GM12878 (cell line): ENCODE data around the gene CHRNE. TPM values are rescaled to one million over a fixed set of nuclear protein-coding genes. Genes with fewer than 3 reads are reported as not detected.

Source experiments
- ATAC-seq: fragments of 200-7000 bp; cut with Tn5 transposase; 3 replicates; pipeline ENCODE4 v1.9.1; 2020; ENCODE audit warnings: mild to moderate bottlenecking, moderate library complexity
- BruUV-seq: library from RNA; stranded (reverse); fragments of 400-500 nt; replicated peaks from 2 replicates; lab custom pipeline; 2021; lab: Mats Ljungman, UMichigan
- CTCF ChIA-PET: fragments of 300-600 bp; sonication (Branson Sonifier 250); formaldehyde crosslinking; extraction: SDS; loops from one replicate; lab custom pipeline; 2021; ENCODE audit warnings: inconsistent platforms; lab: Yijun Ruan, JAX
- POLR2A ChIA-PET: fragments of 350-600 bp; formaldehyde crosslinking; extraction: SDS; loops from one replicate; lab custom pipeline; 2021; ENCODE audit warnings: inconsistent platforms; lab: Charles Lee
- RAD21 ChIA-PET: fragments of 300-600 bp; sonication (Branson Sonifier 250); formaldehyde crosslinking; loops from one replicate; lab custom pipeline; 2023; ENCODE audit warnings: antibody characterized with exemption; ENCODE audit not compliant: unreplicated experiment; lab: Charles Lee
- SMC1A ChIA-PET: fragments of 300-600 bp; sonication (Branson Sonifier 250); formaldehyde crosslinking; loops from one replicate; lab custom pipeline; 2023; ENCODE audit not compliant: unreplicated experiment, uncharacterized antibody; lab: Charles Lee
- DNase-seq: peaks from one replicate; pipeline ENCODE4 v3.0.0-alpha.2; 2011; ENCODE audit warnings: low read depth, low spot score
- FAIRE-seq: peaks from 3 replicates; lab custom pipeline; 2011; peaks lifted over from hg19 to GRCh38; lab: Jason Lieb, UNC
- H2AFZ ChIP-seq: 2 replicates; pipeline ENCODE4 v1.6.0; 2011; ENCODE audit warnings: low read depth, low read length, control low read depth; ENCODE audit not compliant: control insufficient read depth
- H3K27ac ChIP-seq: 2 replicates; pipeline ENCODE4 v1.5.1; 2011; ENCODE audit warnings: control low read depth; ENCODE audit not compliant: control insufficient read depth, insufficient read depth
- H3K27me3 ChIP-seq, 2 experiments: replicated peaks in 1 of 2; 2 replicates each; pipeline versions ENCODE4 v1.6.0 to v1.6.1; 2011; ENCODE audit warnings: low read length in 1 of 2; ENCODE audit not compliant: control insufficient read depth in 2 of 2, insufficient read depth in 2 of 2
- H3K36me3 ChIP-seq, 2 experiments: 2 replicates each; pipeline ENCODE4 v1.5.1; 2011; ENCODE audit warnings: low read length in 1 of 2; ENCODE audit not compliant: control insufficient read depth in 2 of 2, insufficient read depth in 2 of 2
- H3K4me1 ChIP-seq: 2 replicates; pipeline ENCODE4 v1.6.1; 2011; ENCODE audit warnings: mild to moderate bottlenecking, low read length, moderate library complexity, mixed read lengths; ENCODE audit not compliant: control insufficient read depth, insufficient read depth
- H3K4me2 ChIP-seq: 2 replicates; pipeline ENCODE4 v1.6.0; 2011; ENCODE audit warnings: control low read depth; ENCODE audit not compliant: control insufficient read depth, insufficient read depth
- H3K4me3 ChIP-seq: fragments of 200-600 bp; sonication (generic); 2 replicates; pipeline ENCODE4 v1.5.1; 2016
- H3K79me2 ChIP-seq: 2 replicates; pipeline ENCODE4 v1.6.0; 2011; ENCODE audit warnings: low read length; ENCODE audit not compliant: control insufficient read depth, insufficient read depth
- H3K9ac ChIP-seq: 2 replicates; pipeline ENCODE4 v1.8.0; 2011; ENCODE audit warnings: low read length, control low read depth, mixed read lengths; ENCODE audit not compliant: control insufficient read depth, insufficient read depth
- H3K9me3 ChIP-seq: replicated peaks from 3 replicates; pipeline ENCODE4 v1.5.1; 2011; ENCODE audit warnings: mild to moderate bottlenecking, low read length; ENCODE audit not compliant: control insufficient read depth, insufficient read depth
- H4K20me1 ChIP-seq: 2 replicates; pipeline ENCODE4 v1.6.0; 2011; ENCODE audit not compliant: control insufficient read depth, insufficient read depth
- BHLHE40 ChIP-seq, 2 experiments: fragments of 450-650 bp in 1 of 2; IDR thresholded peaks; 2 replicates each; pipeline ENCODE4 v1.6.1; 2011 to 2017; ENCODE audit warnings: low read depth in 2 of 2, borderline replicate concordance in 1 of 2, improper control_type of control experiment in 1 of 2, low read length in 1 of 2, mild to moderate bottlenecking in 1 of 2
- CBX3 ChIP-seq: fragments of 200-600 bp; sonication (generic); IDR thresholded peaks from 2 replicates; pipeline ENCODE4 v1.6.1; 2016; ENCODE audit warnings: low read depth, borderline replicate concordance
- CEBPZ ChIP-seq: fragments of 150-350 bp; IDR thresholded peaks from 2 replicates; pipeline ENCODE4 v1.6.1; 2016; ENCODE audit warnings: low read depth, low read length
- E4F1 ChIP-seq: fragments of 450-650 bp; IDR thresholded peaks from 2 replicates; pipeline ENCODE4 v1.6.1; 2018; ENCODE audit warnings: borderline replicate concordance, mild to moderate bottlenecking; ENCODE audit not compliant: partially characterized antibody
- EED ChIP-seq: sonication (generic); IDR thresholded peaks from 2 replicates; pipeline ENCODE4 v1.6.1; 2016; ENCODE audit warnings: antibody characterized with exemption, low read depth
- MEF2A ChIP-seq: IDR thresholded peaks from 2 replicates; pipeline ENCODE4 v1.6.1; 2011; ENCODE audit warnings: low read depth, mild to moderate bottlenecking, low read length, moderate library complexity; ENCODE audit not compliant: insufficient read depth
- MEF2B ChIP-seq: fragments of 450-650 bp; IDR thresholded peaks from 2 replicates; pipeline ENCODE4 v1.6.1; 2018; ENCODE audit warnings: mild to moderate bottlenecking, moderate library complexity; ENCODE audit not compliant: partially characterized antibody, poor library complexity, severe bottlenecking
- POLR2AphosphoS5 ChIP-seq: IDR thresholded peaks from 2 replicates; pipeline ENCODE4 v1.6.1; 2011; ENCODE audit warnings: mild to moderate bottlenecking, low read length, inconsistent platforms
- SMARCA5 ChIP-seq: fragments of 450-650 bp; IDR thresholded peaks from 2 replicates; pipeline ENCODE4 v1.6.1; 2017; ENCODE audit warnings: mild to moderate bottlenecking
- YY1 ChIP-seq: IDR thresholded peaks from 2 replicates; pipeline ENCODE4 v1.6.1; 2011; ENCODE audit warnings: low read depth, mild to moderate bottlenecking, low read length
- WGBS: methylation state at CpG from one replicate; pipeline ENCODE4 v1.1.6; 2016; ENCODE audit warnings: low lambda C conversion rate; ENCODE audit not compliant: insufficient replicate concordance, insufficient coverage; ENCODE audit errors: missing lambda C conversion rate; 5-methylcytosine and 5-hydroxymethylcytosine counted together
- in situ Hi-C: fragments of 300-500 bp; cut with MboI; formaldehyde crosslinking; loops from 9 replicates; pipeline ENCODE4 v1.14.3; 2018; ENCODE audit warnings: mixed read lengths
- intact Hi-C: fragments of 100-400 bp; cut with micrococcal nuclease; formaldehyde crosslinking; loops from one replicate; pipeline ENCODE4 v1.14.2; 2022; ENCODE audit not compliant: unreplicated experiment
- polyA plus RNA-seq, 11 experiments: library from polyadenylated mRNA; depleted of rRNA in 4 of 11; unstranded in 6 of 11; stranded (reverse) in 5 of 11; fragments of >200 nt; fragmentation: Nextera tagmentation in 4 of 11; fragmentation: Illumina TruSeq in 1 of 11; extraction: Ambion mirVana in 4 of 11; extraction: Trizol in 1 of 11; gene quantifications; 1 replicate in 1 of 11; 2 replicates in 10 of 11; pipeline versions ENCODE4 v1.2.1 to v1.2.3, GENCODE V29; 2011 to 2016; ENCODE audit warnings: inconsistent platforms in 2 of 11, missing spikeins in 2 of 11, low read depth in 1 of 11
- total RNA-seq, 4 experiments: library from RNA; depleted of rRNA in 3 of 4; stranded (reverse); fragments of >200 nt in 3 of 4; fragmentation: Illumina TruSeq in 1 of 4; extraction: Trizol in 1 of 4; gene quantifications; 2 replicates each; pipeline versions ENCODE4 v1.2.1 to v1.2.3, GENCODE V29; 2013 to 2021
- TF ChIP-seq, protein P1 (sequence below): fragments of 450-650 bp; IDR thresholded peaks from 2 replicates; pipeline ENCODE4 v1.6.1; 2016; ENCODE audit warnings: mild to moderate bottlenecking
- TF ChIP-seq, protein P2 (sequence below): IDR thresholded peaks from 2 replicates; pipeline ENCODE4 v1.6.1; 2012; ENCODE audit warnings: low read depth, low read length, improper control_type of control experiment

Gene CHRNE
- total and polyA plus RNA-seq, 10 of the 15 experiments (the other 5 are each of a cell fraction or from before 2014, with no cell fraction given) = 0.05 to 0.11 (median 0.08) TPM; not detected in 6

DNA sequence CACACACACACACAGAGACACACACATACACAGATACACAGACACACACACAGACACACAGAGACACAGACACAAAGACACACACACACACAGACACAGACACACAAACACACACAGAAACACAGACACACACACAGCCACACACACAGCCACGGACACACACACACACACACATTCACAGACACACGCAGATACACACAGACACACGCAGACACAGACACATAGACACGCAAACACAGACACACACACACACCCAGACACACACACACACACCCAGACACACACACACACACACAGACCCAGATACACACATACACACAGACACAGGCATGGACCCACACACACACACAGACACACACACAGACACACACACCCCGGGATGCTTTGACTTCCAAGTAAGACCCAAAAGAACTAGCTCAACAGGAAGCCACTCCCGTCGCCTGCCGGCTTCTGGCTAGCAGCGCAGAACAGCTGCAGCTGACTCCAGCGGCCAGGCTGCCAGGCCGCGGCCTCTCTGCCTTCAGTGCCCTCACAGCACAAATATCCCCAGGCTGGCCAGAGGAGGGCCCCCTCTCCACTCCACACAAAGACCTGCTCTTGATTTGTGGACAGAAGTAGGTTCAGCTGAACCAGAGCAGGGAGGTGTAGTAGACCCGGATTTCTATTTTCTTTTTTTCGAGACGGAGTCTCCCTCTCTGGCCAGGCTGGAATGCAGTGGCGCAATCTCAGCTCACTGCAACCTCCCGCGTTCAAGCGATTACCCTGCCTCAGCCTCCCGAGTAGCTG, 6.0 kb upstream of the CHRNE start:
- Histone ChIP-seq H3K9ac (no peak overlapping the region), H3K27me3 (no peaks in the 10 kb centered on the region; a peak in 1 of 4 replicates), H3K36me3 (no peaks in the 10 kb centered on the region), H4K20me1 (no peaks in the 10 kb centered on the region), H2AFZ (peak overlapping the region; percentile 68), H3K4me3 (no peak overlapping the region), H3K27ac (no peak overlapping the region), H3K4me1 (peaks cover 4% of the 10 kb centered on the region), H3K79me2 (no peaks in the 10 kb centered on the region), H3K9me3 (no peaks in the 10 kb centered on the region), H3K4me2 (no peak overlapping the region)
- BruUV-seq = no TSS peak
- SMC1A ChIA-PET = interaction anchor here (0.7 to 3.2 kb wide), 15 partner anchors 9 to 176 kb away, joined by 3 to 20 read pairs (median 4); partner anchors contain the start of genes C17orf107, PFN1, RNF167 and SLC25A11
- RAD21 ChIA-PET = interaction anchor here (0.6 to 2.2 kb wide), 13 partner anchors 11 to 163 kb away, joined by 3 to 28 read pairs (median 4); partner anchors contain the start of genes CAMTA2, PFN1, RNF167 and SLC25A11
- 37% methylated on average over 20 of the region's 20 CpGs for WGBS
- intact Hi-C loops = loop anchor here (1.0 kb wide), 2 partner anchors 58 to 153 kb away; partner anchors contain the start of gene SPAG7
- DNase-seq (peak; percentile 31), ATAC-seq (peak; percentile 100), FAIRE-seq (peak; percentile 65)
- POLR2A ChIA-PET = interaction anchor here (0.6 to 1.7 kb wide), 5 partner anchors 9 to 150 kb away, joined by 3 to 6 read pairs (median 3); partner anchors contain the start of genes CAMTA2, RNF167, SLC25A11 and SPAG7
- in situ Hi-C loops = no loop called here
- CTCF ChIA-PET = interaction anchor here (0.7 to 3.0 kb wide), 29 partner anchors 8 to 530 kb away, joined by 3 to 35 read pairs (median 4); partner anchors contain the start of genes ARRB2, C1QBP, CAMTA2 and ENO3
- no peak for TF ChIP-seq MEF2B
- TF ChIP-seq MEF2A = no peak
- peak; percentile 69; the same call in 1 of the 2 replicates for TF ChIP-seq YY1
- no peak for TF ChIP-seq POLR2AphosphoS5
- TF ChIP-seq BHLHE40 (IDR thresholded peaks at IDR 0.05; ENCODE audit: borderline replicate concordance in 1 of 2, low read depth in 2 of 2, low read length in 1 of 2) = peak in 1 of 2 experiments; percentile 40; a peak in 1 of 4 replicates
- TF ChIP-seq SMARCA5 = peak; percentile 69; the same call in 1 of the 2 replicates
- no peak for TF ChIP-seq CBX3
- TF ChIP-seq, protein P1, sequence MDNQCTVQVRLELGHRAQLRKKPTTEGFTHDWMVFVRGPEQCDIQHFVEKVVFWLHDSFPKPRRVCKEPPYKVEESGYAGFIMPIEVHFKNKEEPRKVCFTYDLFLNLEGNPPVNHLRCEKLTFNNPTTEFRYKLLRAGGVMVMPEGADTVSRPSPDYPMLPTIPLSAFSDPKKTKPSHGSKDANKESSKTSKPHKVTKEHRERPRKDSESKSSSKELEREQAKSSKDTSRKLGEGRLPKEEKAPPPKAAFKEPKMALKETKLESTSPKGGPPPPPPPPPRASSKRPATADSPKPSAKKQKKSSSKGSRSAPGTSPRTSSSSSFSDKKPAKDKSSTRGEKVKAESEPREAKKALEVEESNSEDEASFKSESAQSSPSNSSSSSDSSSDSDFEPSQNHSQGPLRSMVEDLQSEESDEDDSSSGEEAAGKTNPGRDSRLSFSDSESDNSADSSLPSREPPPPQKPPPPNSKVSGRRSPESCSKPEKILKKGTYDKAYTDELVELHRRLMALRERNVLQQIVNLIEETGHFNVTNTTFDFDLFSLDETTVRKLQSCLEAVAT = 0 out of 2 replicates have a peak, but pooled peaks have one; percentile 33
- TF ChIP-seq CEBPZ = no peak
- 0 out of 2 replicates have a peak, but pooled peaks have one; percentile 15 for TF ChIP-seq EED
- TF ChIP-seq, protein P2, sequence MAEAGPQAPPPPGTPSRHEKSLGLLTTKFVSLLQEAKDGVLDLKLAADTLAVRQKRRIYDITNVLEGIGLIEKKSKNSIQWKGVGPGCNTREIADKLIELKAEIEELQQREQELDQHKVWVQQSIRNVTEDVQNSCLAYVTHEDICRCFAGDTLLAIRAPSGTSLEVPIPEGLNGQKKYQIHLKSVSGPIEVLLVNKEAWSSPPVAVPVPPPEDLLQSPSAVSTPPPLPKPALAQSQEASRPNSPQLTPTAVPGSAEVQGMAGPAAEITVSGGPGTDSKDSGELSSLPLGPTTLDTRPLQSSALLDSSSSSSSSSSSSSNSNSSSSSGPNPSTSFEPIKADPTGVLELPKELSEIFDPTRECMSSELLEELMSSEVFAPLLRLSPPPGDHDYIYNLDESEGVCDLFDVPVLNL = no peak
- peak; percentile 30 for TF ChIP-seq E4F1
